HL-60/S4 treated with retinoic acid at 250 ng/mL for 4 days and 3 days (cell line): ENCODE measurements around the gene ALAD.
"Not testable (repeated sequence)": the region's sequence is repeated elsewhere in the genome, so short reads cannot be mapped to it uniquely, and the experiment has no call there.

ENCODE experiments used
- in situ Hi-C: fragments of 300-500 bp; cut with MboI; formaldehyde crosslinking; loops from 2 replicates; pipeline ENCODE4 v1.7.0; 2022; ENCODE audit warnings: low sequenced_read_pairs

ALAD gene

DNA sequence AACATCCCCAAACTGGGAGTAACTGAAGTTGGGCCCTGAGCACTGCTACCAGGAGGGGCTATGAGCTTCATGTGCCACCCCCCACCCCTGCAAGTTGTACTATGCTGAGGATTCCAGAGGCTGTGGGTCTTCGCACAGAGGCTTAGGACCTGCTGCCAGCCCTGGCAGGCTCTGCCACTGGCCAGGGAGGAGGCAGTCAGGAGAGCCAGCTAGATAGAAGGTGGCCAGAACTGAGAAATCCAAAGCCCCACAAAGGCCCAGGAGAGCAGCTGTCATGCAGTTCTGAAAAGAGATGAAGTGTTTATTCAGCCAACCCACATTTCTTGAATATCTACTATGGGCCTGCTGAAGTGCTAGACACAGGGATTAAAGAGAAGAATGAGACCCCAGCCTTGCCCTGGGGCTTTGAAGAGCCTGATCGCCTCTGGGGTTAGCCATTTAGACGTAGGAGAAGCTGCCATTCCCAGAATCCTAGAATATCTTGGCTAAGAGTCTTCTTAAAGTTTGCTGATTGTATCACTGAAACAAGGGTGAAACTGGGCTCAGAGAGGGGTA lies 1.4 kb downstream of the ALAD start:
- in situ Hi-C loops, result no loop called here

DNA sequence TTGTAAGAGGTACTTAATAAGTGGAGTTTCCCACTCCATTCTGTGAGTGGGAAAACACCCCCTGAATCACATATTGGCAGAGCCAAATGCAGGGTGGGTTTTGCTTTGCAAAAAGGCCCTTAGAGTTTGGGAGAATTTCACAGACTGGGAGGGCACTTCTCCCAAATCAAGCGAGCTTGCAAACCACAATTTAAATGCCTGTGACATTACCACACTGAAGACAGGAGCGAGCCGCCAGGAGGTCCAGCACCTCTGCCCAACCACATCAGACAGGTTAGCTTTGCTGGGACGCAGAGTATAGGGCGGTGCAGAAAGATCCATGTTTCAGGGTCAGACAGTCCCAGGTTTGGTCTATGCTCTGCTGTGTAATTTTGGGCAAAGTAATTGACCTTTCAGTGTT lies 2.3 kb downstream of the ALAD start:
- in situ Hi-C loops, result no loop called here

DNA sequence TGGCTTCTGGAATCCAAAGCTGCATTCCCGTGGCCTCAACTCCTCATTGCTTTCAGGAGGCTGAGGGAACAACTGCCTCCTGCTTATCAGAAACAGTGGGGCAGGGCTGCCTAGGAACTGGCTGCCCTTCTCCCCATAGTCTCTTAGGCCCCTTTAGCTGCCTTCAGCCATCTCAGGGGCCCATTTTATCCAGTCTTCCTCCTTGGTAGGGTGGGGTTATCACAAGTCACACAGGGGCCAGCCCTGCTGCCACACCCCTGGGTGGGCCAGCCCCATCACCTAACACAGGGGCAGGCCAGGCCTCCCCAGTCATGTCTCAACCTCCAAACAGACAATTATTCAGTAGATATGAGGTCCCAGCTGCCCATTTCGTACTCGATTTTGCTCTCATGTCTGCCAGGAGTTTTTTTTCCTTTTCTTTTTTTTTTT lies 3.9 kb downstream of the ALAD start:
- in situ Hi-C loops, result no loop called here

DNA sequence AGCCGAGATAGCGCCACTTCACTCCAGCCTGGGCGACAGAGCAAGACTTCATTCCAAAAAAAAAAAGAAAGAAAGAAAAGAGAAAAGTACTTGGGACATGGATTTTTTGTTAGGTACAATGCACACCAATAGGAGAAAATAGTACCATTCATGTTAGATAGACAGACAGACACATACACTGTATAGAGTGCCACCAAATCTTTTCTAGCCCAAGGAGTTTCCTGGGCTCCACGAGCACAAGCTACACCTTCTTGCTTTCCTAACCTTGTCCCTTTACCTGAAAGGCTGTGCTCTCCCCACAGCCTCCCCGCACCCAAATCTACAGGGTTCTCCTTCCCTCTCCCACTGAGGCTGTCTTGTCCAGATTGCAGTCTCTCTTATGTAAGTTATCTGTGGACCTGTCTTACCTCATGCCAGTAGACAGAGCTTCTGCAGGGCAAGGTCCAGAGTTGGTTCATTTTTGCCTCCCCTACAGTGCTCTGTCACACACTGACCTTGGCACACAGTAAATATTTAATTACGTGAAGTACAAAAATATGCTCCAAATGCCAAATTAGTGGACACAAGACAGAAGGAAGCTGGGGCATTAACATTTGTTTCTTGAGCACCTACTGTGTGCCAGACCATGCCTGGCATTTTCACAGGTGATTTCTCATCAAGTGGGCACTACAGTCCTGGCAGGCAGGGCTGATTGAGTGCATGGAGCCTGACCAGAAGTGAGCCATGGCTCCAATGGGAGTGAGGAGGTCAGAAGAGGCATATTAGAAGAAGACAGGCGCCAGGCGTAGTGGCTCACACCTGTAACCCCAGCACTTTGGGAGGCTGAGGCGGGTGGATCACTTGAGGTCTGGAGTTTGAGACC lies 5.9 kb downstream of the ALAD start:
- in situ Hi-C loops, result no loop called here

DNA sequence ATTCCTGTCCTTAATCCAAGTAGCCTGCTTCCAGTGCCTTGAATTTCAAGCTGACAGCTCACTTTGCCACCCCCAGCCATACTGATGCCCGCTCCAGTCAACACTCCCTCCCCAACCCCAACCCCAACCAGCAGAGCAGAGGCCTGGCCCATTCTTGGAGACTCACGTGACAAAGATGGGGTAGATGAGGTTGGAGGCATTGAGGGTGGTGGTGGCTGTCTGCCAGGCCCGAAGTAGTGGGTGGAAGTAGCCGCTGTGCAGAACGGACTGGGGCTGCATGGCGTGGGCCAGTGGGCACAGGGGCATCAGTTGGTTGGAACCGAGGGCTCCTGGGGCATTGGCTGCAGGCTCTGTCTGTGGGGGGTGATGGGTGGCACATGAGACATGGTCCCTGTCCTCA lies 7.8 kb downstream of the ALAD start:
- in situ Hi-C loops, result no loop called here

DNA sequence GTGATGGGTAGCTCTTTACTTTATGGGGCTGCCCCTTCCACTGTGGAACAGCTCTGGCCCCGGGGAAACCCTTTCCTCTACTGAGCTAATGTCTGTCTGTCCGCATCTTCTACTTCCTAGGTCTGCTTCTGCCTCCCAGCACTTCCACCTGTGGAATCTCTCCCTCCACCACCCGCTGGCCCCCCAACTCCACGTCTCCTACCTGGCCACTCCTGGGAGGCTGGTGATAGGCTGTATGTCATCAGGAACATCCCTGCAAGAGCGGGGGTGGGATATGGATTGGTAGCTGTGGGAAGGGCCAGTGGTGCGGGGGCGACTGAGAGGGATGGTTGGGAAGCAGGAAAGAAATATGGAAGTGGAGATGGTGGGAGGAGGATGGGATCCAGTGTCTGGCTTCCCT lies 9.2 kb downstream of the ALAD start:
- in situ Hi-C loops, result no loop called here

DNA sequence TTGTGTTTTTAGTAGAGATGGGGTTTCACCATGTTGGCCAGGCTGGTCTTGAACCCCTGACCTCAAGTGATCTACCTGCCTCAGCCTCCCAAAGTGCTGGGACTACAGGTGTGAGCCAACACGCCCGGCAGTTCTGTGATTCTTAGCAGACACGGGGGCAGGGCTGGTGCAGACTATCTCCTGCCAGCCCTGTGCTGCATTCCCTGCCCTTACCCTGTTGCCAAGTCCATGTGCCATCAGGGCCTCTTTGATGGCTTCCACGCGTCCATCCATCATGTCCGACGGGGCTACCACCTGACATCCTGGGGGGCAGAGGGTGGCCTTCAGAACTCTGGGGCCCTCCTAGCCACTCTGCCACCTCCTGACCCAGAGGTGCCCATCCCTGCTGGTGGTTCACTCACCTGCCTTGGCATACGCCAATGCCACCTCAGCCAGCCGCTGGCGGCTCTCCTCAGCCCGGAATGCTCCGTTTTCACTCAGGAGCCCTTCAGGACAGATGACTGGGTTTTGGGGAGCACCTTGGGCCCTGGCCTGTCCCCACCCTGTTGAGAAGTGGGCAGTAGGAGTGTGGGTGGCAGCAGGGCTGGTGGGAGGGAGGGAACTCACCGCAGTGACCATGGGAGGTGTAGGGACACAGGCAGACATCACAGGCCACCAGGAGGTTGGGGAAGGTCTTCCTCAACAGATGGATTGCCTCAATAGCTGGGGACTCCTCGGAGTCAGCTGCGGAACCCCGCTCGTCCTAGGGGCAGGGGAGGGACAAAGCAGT lies 10.7 kb downstream of the ALAD start:
- in situ Hi-C loops, result no loop called here

DNA sequence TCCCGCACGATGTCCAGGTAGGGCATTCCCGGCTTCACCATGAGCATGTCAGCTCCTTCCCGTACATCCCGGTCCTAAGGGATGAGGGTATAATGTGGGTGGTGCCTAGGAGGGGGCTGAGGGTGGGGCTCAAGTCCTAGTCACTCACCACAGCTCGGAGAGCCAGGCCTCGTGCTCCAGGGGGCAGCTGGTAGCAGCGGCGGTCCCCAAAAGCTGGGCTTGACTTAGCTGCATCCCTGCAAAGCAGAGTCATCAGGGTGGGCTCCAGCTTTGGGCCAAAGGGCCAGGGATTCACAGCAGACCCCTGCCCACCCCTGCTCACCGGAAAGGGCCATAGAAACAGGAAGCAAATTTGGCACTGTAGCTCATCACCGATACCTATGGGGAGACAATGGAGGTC lies 11.6 kb downstream of the ALAD start:
- in situ Hi-C loops, result no loop called here

DNA sequence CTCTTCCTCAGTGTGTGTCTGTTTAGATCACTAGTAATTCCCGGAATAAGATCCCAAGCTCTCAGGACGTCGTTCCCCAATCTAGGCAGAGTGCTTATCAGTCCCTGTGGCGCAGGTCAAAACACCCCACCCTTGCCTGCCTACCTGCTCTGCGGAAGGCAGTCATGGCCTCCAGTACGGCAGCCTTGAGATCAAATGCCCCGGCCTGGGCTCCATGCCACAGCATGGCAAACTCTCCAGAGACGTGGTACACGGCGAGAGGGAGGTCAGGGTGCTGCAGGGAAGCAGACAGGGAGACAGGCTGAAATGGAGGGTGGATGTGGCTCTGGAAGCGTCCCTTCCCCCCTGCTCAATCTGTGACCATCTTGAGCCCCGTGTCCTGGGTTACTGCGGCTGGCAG lies 12.3 kb downstream of the ALAD start:
- in situ Hi-C loops, result no loop called here

DNA sequence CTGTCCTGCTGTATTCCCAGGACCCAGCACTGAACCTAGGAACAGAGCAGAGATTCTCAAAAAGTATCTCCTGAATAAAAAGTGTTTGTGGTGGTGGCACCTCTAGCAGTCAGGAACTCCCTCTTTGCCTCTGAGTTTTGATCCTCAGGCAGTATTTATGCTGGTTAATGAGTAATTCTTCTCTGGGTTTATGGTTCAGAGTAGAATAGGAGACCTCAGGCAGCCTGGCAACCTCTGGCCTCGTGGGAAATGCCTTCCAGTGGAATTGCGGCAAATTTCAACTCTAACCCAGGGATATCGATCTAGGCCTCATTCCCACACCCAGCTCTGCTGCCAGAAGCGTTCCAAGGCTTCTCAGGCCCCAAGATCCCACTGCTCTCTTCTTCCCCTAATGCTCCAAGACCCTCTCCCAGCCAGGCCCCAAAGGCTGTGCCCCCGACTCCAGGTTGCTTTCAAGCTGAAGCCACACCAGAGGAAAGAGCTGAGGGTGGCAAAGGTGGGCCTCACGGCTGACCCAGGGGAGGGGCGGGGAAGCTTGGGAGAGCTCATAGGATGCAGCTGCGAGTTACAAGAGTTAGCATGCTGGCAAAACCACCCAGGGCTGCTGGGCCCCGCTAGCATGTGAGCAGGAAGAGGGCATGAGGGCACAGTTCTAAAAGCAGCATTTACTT lies 13.4 kb downstream of the ALAD start:
- in situ Hi-C loops, result no loop called here

DNA sequence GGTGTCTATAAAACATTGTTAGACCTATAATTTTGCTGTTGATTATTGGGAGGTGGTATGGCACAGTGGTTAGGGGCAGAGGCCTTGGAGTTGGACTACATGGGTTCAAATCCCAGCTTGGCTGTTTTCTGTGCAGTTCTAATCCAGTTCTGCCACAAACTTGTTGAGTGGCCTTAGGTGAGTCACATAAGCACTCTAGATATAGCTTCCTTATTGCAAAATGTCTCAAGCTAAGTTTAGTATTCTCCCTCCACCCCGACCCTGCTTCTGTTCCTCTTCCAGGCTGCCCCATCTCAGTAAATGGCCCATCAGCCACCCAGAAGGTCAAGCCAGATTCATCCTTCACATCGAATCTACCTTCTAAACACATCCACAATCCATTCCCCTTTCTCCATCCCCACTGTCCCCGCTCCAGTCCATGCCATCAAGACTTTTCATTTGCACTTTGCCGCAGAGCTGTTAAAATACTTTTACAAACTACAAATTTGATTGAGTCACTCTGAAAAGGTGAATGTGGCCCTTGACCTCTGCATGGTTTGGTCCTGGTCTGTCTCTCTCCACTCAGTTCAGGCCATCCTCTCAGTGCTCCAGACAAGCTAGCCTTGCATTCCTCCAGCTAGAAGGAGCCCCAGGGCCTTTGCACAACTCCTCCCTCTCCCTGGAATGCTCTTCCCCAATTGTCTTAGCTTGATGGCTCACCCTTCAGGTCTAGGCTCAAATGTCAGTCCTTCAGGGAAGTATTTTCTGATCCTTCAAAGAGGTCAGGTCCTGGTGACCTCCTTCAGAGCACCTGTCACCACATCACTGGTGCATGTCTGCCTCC lies 14.3 kb downstream of the ALAD start:
- in situ Hi-C loops, result no loop called here

DNA sequence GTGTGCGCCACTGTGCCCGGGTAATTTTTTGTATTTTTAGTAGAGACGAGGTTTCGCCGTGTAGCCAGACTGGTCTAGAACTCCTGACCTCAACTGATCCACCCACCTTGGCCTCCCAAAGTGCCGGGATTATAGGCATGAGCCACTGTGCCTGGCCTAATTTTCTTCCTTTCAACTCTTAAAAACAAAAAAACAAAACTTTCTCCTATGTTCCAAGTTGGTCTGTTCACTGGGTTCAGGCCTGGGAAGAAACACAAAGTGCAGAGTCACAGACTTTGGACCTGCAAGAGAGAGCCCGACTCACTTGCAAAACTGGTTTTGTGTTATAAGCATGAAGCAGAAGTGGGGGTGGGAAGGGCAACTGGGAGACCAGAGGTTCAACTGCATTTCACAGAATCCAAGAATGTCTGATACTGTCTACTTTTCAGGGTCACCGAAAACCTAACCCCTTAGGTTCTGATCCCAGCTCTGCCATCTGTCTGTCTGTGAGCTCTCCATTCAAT lies 19.1 kb downstream of the ALAD start:
- in situ Hi-C loops, result no loop called here

DNA sequence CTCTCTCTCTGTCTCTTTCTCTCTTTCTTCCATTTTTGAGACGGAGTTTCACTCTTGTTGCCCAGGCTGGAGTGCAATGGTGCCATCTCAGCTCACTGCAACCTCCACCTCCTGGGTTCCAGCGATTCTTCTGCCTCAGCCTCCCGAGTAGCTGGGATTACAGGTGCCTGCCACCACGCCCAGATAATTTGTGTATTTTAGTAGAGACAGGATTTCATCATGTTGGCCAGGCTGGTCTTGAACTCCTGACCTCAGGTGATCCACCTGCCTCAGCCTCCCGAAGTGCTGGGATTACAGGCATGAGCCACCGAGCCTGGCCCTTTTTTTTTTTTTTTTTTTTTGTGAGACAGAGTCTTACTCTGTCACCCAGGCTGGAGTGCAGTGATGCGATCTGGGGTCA lies 19.6 kb downstream of the ALAD start:
- in situ Hi-C loops, result not testable (repeated sequence)

DNA sequence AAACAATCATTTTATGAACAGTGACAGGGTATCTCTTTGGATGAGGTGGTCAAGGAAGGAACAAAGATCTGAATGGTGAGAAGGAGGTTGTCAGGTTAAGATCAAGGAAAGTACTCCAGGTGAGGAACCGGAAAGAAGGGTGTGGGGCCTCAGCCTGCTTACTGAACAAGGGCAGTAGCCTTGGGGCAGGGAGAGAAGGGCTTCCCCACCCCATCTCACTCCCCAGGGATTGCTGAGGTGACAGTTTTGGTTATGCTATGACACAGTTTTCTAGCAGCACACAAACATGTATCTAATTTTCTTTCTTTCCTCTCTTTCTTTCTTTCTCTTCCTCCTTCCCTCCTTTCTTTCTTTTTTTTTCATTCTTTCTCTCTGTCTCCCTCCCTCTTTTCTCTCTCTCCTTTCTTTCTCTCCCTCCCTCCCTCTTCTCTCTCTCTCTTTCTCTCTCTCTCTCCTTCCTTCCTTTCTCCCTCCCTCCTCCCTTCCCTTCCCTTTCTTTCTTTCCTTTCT lies 20.2 kb downstream of the ALAD start:
- in situ Hi-C loops, result no loop called here

DNA sequence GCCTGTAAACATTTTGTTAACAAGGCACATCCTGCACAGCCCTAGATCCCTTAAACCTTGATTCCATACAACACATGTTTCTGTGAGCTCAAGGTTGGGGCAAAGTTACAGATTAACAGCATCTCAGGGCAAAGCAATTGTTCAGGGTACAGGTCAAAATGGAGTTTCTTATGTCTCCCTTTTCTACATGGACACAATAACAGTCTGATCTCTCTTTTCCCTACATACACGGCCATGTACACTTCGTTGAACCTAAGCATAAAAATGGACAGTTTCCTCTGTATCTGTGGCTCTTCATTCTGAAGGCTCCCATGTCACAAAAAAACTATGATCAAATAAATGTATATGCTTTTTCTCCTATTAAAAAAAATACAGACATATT lies 21.3 kb downstream of the ALAD start:
- in situ Hi-C loops, result not testable (repeated sequence)

DNA sequence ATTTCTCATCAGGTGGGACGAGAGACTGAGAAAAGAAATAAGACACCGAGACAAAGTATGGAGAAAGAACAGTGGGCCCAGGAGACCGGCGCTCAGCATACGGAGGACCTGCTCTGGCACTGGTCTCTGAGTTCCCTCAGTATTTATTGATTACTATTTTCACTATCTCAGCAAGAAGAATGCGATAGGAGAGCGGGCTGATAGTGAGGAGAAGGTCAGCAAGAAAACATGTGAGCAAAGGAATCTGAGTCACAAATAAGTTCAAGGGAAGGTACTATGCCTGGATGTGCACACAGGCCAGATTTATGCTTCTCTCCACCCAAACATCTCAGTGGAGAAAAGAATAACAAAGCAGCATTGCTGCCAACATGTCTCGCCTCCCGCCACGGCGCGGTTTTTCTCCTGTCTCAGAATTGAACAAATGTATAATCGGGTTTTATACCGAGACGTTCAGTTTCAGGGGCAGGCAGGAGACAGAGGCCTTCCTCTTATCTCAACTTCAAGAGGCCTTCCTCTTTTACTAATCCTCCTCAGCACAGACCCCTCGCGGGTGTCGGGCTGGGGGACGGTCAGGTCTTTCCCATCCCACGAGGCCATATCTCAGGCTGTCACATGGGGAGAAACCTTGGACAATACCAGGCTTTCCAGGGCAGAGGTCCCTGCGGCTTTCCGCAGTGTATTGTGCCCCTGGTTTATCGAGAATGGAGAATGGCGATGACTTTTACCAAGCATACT lies 21.8 kb downstream of the ALAD start:
- in situ Hi-C loops, result not testable (repeated sequence)

DNA sequence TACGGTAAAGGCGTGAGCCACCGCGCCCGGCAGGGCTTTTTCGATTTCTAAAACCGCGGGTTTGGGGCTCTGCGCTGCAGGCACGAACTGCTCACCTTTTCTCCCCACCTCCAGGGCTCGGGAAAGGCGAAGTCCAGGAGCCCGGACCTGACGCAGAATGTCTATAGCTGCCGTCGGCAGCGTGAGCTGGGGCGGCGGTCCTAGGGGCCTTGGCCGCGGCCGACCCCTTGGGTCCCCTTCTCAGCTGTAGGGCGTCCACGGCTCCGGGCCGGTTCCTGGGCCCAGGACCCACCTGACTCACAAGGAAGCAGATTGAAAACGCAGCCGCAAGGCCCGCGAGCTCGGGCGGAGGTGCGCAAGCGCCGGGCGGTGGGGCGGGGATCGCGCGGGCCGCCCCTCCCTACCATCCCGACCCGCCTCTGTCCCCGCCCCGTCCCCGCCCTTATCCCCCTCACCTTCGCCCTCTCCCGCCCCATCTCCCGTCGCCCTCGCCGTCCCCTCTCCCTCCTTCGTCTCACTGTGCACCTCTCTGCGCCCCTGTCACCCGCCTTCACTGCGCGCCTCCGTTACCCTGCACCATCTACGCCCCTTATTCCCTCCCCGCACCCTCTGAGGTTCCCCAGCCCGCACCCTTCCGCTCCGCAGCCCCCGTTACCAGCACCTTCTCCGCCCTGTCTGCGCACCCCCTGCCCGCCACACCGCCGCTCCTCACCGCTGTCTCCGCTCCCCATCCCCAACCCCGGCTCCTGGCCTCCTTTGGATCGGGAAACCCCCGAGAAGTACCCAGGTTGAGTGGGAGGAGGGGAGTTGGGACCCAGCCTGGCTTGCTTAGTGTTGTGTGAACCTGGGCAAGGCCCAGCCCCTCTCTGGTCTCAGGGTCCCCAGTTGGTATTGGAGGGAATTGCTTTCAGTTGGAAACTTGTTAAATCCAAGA lies 24.2 kb downstream of the ALAD start, which contains the start of gene HDHD3:
TSS of gene HDHD3 (minus strand) at position 353 of the 934 bp plus-strand sequence. CDS start 2,632 bp downstream, outside the sequence.
- in situ Hi-C loops, result no loop called here
